Adrenal gland (tissue), 12 donors: Measurements from ENCODE around the gene AGPAT4. TPM values are rescaled to one million over a fixed set of nuclear protein-coding genes. Genes with fewer than 3 reads are reported as not detected.

Experiments
- DNase-seq, 7 donors: peaks; one replicate each; pipeline ENCODE4 v3.0.0-alpha.2; 2019 to 2020
- H3K27ac ChIP-seq, 5 donors: fragments of 200-600 bp; sonication (generic) in 4 of 5; 1 replicate in 3 of 5; 2 replicates in 2 of 5; pipeline versions ENCODE4 v1.5.1 to v1.8.0; 2016 to 2020; ENCODE audit warnings: mild to moderate bottlenecking in 1 of 5
- H3K27me3 ChIP-seq: fragments of 200-600 bp; 2 replicates; pipeline ENCODE4 v1.8.0; 2021
- H3K36me3 ChIP-seq, 2 donors: fragments of 200-600 bp; replicated peaks in 1 of 2; 1 replicate in 1 of 2; 2 replicates in 1 of 2; pipeline versions ENCODE4 v1.5.1 to v1.8.0; 2018 to 2022
- H3K4me1 ChIP-seq, 2 donors: fragments of 200-600 bp; replicated peaks in 1 of 2; 1 replicate in 1 of 2; 2 replicates in 1 of 2; pipeline versions ENCODE4 v1.5.1 to v1.8.0; 2018 to 2021
- H3K4me3 ChIP-seq, 4 donors: fragments of 200-600 bp; sonication (generic) in 3 of 4; one replicate each; pipeline ENCODE4 v1.5.1; 2016 to 2018
- H3K9me3 ChIP-seq, 3 donors: fragments of 200-600 bp; sonication (generic) in 1 of 3; replicated peaks in 1 of 3; 1 replicate in 2 of 3; 2 replicates in 1 of 3; pipeline versions ENCODE4 v1.5.1 to v1.8.0; 2016 to 2021
- CTCF ChIP-seq, 6 experiments: fragments of 450-650 bp in 4 of 6; fragments of 200-600 bp in 2 of 6; sonication (generic) in 1 of 6; IDR thresholded peaks; 1 replicate in 5 of 6; 2 replicates in 1 of 6; pipeline versions ENCODE4 v1.5.1 to v1.8.0; 2016 to 2021; ENCODE audit warnings: antibody characterized with exemption in 6 of 6, mild to moderate bottlenecking in 2 of 6, moderate library complexity in 1 of 6
- POLR2A ChIP-seq, 2 donors: fragments of 450-650 bp; IDR thresholded peaks; one replicate each; pipeline ENCODE4 v1.6.1; 2017; ENCODE audit warnings: antibody characterized with exemption in 2 of 2, mild to moderate bottlenecking in 2 of 2, moderate library complexity in 1 of 2
- WGBS, 4 donors: extraction: QIAGEN DNeasy Blood & Tissue Kit in 2 of 4; methylation state at CpG; one replicate each; pipeline versions ENCODE4 v1.1.5 to v1.1.7; 2013 to 2017; 5-methylcytosine and 5-hydroxymethylcytosine counted together
- intact Hi-C, 2 donors: fragments of 100-400 bp; cut with DNase I; formaldehyde crosslinking; loops; one replicate each; pipeline versions ENCODE4 v1.14.1 to v1.15.0; 2022 to 2023
- polyA plus RNA-seq, 3 donors: library from polyadenylated mRNA; stranded (reverse); fragments of 200-250 nt in 2 of 3; fragments of 350-450 nt in 1 of 3; fragmentation: Illumina TruSeq in 1 of 3; extraction: RNeasy Lipid Tissue Mini Kit (QIAGEN cat#74804) in 1 of 3; gene quantifications; one replicate each; pipeline ENCODE4 v1.2.3, GENCODE V29; 2013 to 2014
- total RNA-seq, 9 donors: library from RNA; depleted of rRNA in 4 of 9; stranded (reverse); fragments of >200 nt in 4 of 9; fragments of 120-200 nt in 1 of 9; fragmentation: NEBNext Ultra II Directional in 1 of 9; extraction: Animal tissue kit (Norgen Biotek cat#: 25700) in 1 of 9; gene quantifications; one replicate each; pipeline versions ENCODE4 v1.1.0 to v1.2.4, GENCODE V29; 2013 to 2023
- donor health status: healthy with polysubstance abuse.
- donor health status: Bipolar disorder and iron deficiency.
- donor health status: DM: yes; HTN: yes; CAD: no.
- donor health status: DM: no; HTN: no; CAD: no.
- donor health status: DM: no; HTN: no; CAD: no.
- donor health status: DM: yes; HTN: yes; CAD: no.

The AGPAT4 gene
- total and polyA plus RNA-seq, 12 donors = 2.2 to 13.1 (median 3.7) TPM

- peaks cover 0 to 4% of the 10 kb centered on the region in 2 donors for H3K4me1 ChIP-seq
- no peaks in the 10 kb centered on the region for H3K9me3 ChIP-seq
- H3K4me3 ChIP-seq = no peak overlapping the region
- no peak overlapping the region for H3K27ac ChIP-seq
- TF ChIP-seq POLR2A (IDR thresholded peaks at IDR 0.05) (no peak), CTCF (IDR thresholded peaks at IDR 0.05) (no peak)
- intact Hi-C loops = no loop called here
- no peaks in the 10 kb centered on the region for H3K27me3 ChIP-seq
- H3K36me3 ChIP-seq = peaks cover 0 to 3% of the 10 kb centered on the region in 2 donors
- WGBS, 4 donors = 91 to 98% (median 97%) methylated on average over 5 of the region's 5 CpGs
- no peak for DNase-seq
Measured at GRCh38 chr6:161166677-161167076, 107.2 kb downstream of the AGPAT4 start.

- H3K4me1 ChIP-seq = peaks cover 0 to 4% of the 10 kb centered on the region in 2 donors
- 91 to 94% (median 93%) methylated on average over 11 of the region's 11 CpGs for WGBS, 4 donors
- H3K36me3 ChIP-seq = peaks cover 0 to 3% of the 10 kb centered on the region in 2 donors
- H3K27me3 ChIP-seq = no peaks in the 10 kb centered on the region
- DNase-seq = no peak
- H3K9me3 ChIP-seq = no peaks in the 10 kb centered on the region
- intact Hi-C loops = no loop called here
- H3K4me3 ChIP-seq = no peak overlapping the region
- TF ChIP-seq POLR2A (IDR thresholded peaks at IDR 0.05) (no peak), CTCF (IDR thresholded peaks at IDR 0.05) (no peak)
- no peak overlapping the region for H3K27ac ChIP-seq
Measured at GRCh38 chr6:161166176-161166575, 107.7 kb downstream of the AGPAT4 start.

- no peaks in the 10 kb centered on the region for H3K4me1 ChIP-seq
- intact Hi-C loops = no loop called here
- TF ChIP-seq CTCF (IDR thresholded peaks at IDR 0.05) = no peak
- no peak for TF ChIP-seq POLR2A (IDR thresholded peaks at IDR 0.05)
- H3K9me3 ChIP-seq = no peaks in the 10 kb centered on the region
- H3K27ac ChIP-seq = no peak overlapping the region
- 90 to 96% (median 95%) methylated on average over 7 to 9 of the region's 9 CpGs for WGBS, 4 donors
- H3K4me3 ChIP-seq = no peak overlapping the region
- peaks cover 0 to 3% of the 10 kb centered on the region in 2 donors for H3K36me3 ChIP-seq
- no peaks in the 10 kb centered on the region for H3K27me3 ChIP-seq
- peak in 1 of 7 donors; percentile 36 for DNase-seq
Measured at GRCh38 chr6:161164182-161164625, 109.7 kb downstream of the AGPAT4 start.

GRCh38 chr6:161163466-161164181 is 110.2 kb downstream of the AGPAT4 start:
- no peak overlapping the region for H3K27ac ChIP-seq
- peaks cover 0 to 3% of the 10 kb centered on the region in 2 donors for H3K36me3 ChIP-seq
- no peak for TF ChIP-seq CTCF (IDR thresholded peaks at IDR 0.05)
- TF ChIP-seq POLR2A (IDR thresholded peaks at IDR 0.05) = no peak
- H3K4me1 ChIP-seq = no peaks in the 10 kb centered on the region
- H3K27me3 ChIP-seq = no peaks in the 10 kb centered on the region
- no peaks in the 10 kb centered on the region for H3K9me3 ChIP-seq
- intact Hi-C loops = no loop called here
- DNase-seq = peak in 1 of 7 donors; percentile 41
- no peak overlapping the region for H3K4me3 ChIP-seq
- WGBS, 4 donors = 94 to 97% (median 96%) methylated on average over 13 of the region's 13 CpGs
